Activated T-helper 9 cell treated with anti-CD3 and anti-CD28 coated beads, Interleukin-2, amount 50 U/mL, for 16 hours (primary cell): ENCODE measurements around the gene RALY.
A peak's percentile ranks its signal among the peaks of the same experiment; 100 is the strongest.
"Not testable (repeated sequence)": the region's sequence is repeated elsewhere in the genome, so short reads cannot be mapped to it uniquely, and the experiment has no call there.

Experiments
- DNase-seq: peaks from one replicate; pipeline ENCODE4 v3.0.0-alpha.2; 2020; ENCODE audit warnings: low read depth

RALY gene

DNA sequence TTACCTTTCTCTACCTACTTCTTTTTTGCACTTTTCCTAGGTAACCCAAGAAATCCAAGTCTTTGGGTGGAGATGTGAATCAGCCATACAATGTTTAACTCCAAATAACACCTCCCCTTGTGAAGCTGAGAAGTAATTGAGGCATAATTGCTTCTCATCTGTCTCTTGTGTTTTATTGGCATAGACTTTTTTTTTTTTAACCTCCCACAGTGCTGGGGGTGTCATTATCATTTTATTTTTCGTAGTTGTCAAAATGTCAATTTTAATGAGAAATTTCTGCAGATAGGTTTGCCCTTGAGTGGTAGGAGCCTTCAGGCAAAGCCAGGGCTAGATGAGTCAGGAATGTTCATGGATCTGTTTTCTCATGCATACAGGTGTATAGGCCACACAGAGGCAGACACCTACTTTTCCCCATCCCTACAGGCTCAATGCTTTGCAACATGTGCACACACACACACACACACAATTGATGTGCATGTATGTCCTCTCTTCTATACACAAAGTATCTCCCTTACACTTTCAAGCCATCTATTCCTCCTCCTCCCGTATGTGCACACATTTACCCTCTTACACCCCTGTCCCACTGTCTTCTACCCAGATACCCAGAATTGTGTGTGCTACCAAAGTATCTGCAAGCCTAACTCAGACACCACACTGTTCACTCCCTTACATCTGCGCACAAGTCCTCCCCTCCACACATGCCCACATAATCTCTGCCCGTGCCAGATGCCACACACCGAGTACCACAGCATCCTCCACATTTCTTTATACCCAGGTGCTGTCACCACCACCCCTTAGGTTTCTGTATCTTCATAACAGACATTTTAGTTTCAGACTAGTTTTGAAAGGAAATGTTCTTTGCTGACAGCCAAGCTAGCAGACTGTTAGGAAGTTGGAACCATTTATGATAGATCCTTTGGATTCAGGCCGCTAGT, 22.0 kb downstream of the RALY start:
- no peak for DNase-seq

GRCh38 chr20:34016736-34017135, 23.0 kb downstream of the RALY start:
- DNase-seq = no peak

GRCh38 chr20:34017610-34018009, 23.9 kb downstream of the RALY start:
- no peak for DNase-seq

DNA sequence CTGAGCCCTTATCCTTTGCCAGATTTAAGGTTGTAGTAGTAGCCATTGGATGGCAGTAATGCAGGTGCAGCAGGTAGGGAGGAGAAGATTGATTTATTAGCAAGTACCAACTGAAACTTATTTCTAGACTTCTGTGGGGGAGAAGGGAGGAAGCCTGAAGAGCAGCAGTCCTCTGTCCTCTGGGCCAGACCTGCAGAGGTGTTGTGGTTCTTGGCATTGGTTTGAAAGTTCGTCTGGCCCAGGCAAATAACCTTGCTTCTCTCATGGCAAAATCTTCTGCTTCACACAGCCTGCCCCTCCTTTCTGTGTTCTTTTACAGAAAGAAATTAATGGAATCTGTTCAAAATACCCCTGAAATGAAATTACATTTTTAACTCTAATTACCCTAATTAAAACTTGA, 24.5 kb downstream of the RALY start:
- no peak for DNase-seq

DNA sequence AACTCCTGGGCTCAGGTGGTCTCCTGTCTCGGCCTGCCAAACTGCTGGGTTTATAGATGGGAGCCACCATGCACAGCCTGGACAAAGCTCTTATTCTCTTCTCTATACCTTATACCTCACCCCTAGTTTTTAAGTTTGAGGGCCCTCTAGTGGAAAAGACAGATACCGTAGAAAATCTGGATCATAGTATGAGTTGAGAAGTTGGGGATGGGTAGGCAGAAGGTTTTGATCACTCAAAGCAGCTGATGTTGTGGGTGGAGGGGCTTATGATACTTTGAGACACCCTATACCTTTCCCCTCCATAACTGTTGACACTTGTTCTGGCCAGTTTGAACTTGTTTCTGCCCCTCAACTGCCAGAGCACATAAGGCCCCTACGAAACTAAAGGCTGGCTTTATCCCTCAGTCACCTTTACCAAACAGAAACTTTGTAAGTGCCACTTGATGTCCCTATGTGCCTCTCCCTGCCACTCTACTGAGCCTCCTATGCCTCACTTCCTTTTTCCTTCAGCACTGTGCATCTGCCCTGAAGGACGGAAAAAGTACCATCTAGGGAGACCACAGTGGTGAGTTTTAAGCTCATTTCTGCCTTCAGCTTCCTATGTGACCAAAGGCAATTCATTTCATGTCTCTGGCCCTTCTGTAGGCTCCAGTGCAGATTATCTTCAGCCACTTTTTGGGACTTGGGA, 28.6 kb downstream of the RALY start:
- DNase-seq = no peak

DNA sequence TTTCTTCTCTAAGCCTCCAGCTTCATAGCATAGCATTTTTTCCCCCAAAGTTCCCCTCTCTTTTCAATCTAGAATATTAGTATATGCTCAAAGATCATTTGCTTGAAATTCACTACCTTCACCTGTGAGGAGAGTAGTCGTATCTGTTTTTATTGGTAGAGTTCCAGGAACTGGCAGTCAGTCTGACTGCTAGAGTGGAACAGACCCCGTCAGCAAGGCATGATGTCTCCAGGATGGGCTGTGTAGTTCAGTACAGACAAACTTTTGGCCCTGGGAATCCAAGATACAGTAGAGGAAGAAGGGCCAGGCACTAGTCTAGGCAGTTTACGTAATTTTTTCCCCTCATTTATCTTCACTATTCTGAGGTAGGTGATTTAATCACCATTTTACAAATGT, 29.1 kb downstream of the RALY start:
- DNase-seq = no peak

GRCh38 chr20:34023937-34024722, 30.4 kb downstream of the RALY start:
- no peak for DNase-seq

GRCh38 chr20:34024723-34025351, 31.1 kb downstream of the RALY start:
- DNase-seq = no peak

DNA sequence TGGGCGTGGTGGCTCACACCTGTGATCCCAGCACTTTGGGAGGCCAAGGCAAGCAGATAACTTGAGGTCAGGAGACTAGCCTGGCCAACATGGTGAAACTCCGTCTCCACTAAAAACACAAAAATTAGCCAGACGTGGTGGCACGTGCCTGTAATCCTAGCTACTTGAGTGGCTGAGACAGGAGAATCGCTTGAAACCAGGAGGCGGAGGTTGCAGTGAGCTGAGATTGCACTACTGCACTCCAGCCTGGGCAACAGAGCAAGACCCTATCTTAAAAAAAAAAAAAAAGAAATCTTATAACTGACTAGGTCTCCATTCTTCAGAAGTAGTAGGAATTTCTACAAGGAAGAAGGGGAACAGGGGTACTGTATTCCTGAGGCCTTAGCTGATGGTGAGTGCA, 34.3 kb downstream of the RALY start:
- DNase-seq = not testable (repeated sequence)

- no peak for DNase-seq
Observed at GRCh38 chr20:34029415-34029814, 35.7 kb downstream of the RALY start.

DNA sequence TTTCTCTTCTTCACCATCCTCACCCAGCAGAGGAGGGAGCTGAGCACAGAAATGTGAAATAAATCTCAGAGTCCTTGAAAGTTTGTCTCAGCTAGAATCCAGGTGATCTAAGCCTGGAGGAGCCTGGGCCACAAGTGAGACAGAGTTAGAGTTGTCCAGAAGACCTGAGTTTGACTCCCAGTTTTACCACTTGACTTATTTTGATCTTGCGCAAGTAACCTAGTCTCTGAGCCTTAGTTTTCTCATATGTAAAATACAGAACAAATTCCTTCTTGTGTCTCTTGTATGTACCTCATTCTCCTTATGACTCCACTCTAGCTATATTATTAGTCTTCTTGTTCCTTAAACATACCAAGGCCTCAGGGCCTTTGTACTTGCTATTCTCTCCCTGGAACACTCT, 36.7 kb downstream of the RALY start:
- DNase-seq = no peak

DNA sequence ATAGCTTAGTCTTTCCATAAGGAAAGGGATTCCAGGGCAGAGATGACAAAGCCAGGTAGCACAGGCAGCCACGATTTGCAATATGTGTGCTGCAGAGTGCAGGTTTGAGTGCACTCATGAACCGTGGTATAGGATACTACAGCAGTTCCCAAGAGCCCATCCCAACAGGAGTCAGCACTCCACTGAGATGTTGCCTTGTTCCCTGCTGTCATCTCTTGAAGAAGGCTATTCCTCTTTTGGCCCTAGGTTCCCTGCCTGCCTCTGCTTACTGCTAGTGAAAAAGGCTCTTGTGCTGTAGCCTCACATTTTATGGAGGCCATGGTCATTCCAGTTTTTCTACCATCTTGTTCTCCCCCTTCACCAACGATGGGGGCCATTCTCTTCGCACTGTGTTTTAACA, 40.2 kb downstream of the RALY start:
- DNase-seq = no peak

GRCh38 chr20:34037121-34037520, 43.4 kb downstream of the RALY start:
- DNase-seq = peak; percentile 25

DNA sequence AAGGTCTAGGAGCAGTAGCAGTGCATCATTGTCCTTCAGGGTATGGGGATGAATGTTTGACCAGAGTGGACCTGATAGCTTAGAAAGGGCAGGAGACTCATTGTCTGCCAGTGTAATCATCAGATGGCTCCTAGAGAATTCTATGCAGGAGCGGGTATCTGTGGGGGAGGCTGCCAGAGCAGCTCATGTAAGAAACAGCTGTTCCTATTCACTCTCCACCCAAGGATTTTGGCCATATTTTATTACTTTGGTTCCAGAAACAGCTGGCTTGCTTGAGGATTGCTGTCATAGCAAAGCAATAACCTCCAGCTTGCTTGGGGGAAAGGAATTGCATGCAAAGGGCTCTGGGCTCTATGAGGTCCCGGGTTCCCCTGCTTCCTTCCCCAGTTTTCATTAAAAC, 44.1 kb downstream of the RALY start:
- no peak for DNase-seq

DNA sequence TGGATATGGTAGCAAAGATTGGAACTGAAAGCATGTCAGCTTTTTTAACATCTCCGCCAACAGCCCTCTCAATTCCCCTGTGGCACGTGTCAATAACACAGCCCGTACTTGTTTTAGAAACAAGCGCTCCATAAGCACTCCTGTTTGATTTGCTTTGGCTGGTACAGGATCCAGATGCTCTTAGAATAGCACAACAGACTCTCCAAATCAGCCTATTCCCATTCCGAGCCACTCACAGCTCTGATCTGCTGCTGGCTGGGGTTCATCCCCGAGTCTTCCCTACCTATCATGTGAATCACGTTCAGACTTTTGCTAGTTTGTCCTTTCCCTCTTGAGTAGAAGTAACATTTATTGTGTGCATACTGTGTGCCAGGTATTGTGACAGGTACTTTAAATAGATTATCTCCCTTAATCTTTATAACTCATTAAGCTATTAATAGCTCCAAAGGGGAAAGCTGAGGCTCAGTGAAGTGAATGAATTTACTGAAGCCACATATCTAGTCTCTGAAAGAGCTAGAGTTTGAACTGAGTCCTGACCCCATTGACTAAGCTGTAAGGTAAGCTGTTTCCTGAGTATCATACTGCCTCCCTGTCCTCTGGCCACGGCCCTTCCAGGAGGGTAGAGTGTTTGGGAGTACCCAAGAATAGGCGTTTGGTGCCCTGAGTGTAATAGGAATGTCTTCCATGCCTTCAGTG, 46.7 kb downstream of the RALY start:
- DNase-seq = no peak

DNA sequence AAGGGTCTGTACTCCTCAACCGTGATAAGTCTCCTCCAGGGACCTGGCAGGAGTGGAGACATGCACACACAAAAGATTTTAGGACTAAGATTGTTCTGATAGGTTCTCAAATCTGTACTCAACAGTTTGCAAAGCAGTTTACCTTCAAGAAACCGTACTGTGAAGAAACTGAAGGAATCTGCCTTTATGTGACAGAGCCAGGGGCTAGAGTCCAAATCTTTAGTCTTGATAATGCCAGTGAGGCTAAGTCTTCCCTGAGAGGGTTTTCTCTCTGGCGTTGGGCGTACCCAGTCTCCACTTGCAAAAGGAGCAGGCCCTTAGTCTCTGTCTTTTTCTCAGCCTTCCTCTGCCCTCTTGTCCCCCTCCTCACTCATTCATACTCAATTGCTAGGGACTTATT, 47.5 kb downstream of the RALY start:
- no peak for DNase-seq

- DNase-seq = no peak
Observed at GRCh38 chr20:34042262-34042661, 48.6 kb downstream of the RALY start.

DNA sequence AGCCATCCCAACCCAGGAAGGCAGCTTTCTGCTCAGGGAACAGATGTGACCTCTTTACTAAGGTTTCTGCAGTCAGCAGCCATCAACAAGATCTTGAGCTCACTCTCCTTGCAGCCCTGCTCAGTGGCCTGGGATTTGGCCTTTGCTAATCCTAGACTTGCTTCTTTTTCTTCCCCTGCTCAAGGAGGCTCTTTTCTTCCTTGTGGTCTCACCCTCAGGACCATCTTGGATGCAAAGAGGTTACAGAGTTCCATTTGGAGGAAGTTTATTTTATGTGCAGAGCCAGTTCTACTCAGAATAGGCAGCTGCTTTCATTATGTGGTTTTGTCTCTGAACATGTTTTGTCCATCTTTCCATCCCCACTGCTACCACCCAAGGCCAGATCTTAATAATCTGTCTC, 49.3 kb downstream of the RALY start:
- no peak for DNase-seq

DNA sequence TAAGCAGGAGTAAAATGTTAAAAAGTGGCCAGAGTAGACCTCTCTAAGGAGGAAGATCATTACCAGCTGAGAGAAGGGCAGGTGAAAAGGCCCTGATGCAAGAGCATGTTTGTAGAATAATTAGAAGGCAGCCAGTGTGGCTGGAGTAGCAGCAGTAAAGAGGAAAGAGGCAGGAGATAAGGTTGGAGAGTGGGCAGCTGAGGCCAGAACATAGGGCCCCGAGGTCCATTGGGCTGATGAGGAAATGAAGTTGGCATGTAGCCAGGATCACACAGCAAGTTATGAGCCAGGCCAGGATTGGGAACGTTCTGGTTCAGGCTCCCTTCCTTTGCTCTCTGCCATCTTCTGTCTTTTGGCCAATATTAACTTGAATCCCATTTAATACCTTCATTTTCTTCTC, 51.6 kb downstream of the RALY start:
- no peak for DNase-seq

DNA sequence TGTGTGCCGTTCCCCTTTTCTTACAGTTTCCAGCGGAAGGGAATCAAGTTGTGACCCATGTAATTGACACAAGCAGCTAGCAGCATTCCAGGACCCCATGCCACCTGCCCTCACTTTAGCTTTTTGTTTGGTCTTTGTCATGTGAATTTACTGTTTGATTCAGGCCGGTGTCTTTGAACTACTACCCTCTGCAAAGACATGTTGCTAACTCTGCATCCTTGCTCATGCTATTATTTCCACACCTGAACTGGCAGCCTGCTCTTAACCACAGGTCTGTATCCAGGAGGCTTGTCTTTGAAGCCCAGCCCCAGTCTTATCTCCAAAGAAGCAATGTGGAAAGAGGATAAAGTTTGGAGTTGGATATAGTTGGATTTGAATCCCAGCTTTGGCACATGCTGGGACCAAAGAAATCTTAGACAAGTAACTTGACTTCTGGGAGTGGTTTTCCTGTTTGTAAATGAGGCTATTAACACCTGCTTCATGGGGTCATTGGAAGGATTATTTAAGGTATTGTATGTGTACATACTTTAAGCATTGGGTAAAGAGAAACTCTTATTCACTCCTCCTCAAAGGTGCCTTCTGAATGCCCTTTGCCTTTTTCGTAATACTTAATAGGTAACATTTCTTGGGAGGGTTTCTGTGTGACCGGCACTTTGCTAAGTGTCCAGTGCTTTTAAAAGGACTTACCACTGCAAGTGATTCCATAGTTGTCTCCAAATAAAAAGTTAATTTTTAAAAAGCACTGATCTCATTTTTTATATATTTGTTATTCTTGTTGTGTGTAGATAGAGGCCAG, 52.4 kb downstream of the RALY start:
- DNase-seq = no peak
